BLaER1 treated with 17β-estradiol and CSF1 and Interleukin-3, amounts not matched to agents 10 nM and 100 nM (cell line): ENCODE results near the gene CAV1.

Source experiments
- H3K27ac ChIP-seq, 11 experiments: shearing (Covaris generic); formaldehyde crosslinking; 2 replicates each; pipeline ENCODE4 v1.8.1; 2022
- H3K27me3 ChIP-seq, 11 experiments: shearing (Covaris generic); formaldehyde crosslinking; 2 replicates each; pipeline ENCODE4 v1.8.1; 2022
- H3K36me3 ChIP-seq, 11 experiments: shearing (Covaris generic); formaldehyde crosslinking; 2 replicates each; pipeline ENCODE4 v1.8.1; 2022
- H3K4me1 ChIP-seq, 10 experiments: shearing (Covaris generic); formaldehyde crosslinking; 2 replicates each; pipeline ENCODE4 v1.8.1; 2022
- H3K4me2 ChIP-seq, 11 experiments: shearing (Covaris generic); formaldehyde crosslinking; 2 replicates each; pipeline ENCODE4 v1.8.1; 2022
- H3K4me3 ChIP-seq, 10 experiments: shearing (Covaris generic); formaldehyde crosslinking; 2 replicates each; pipeline ENCODE4 v1.8.1; 2022
- H3K9ac ChIP-seq, 11 experiments: shearing (Covaris generic); formaldehyde crosslinking; 2 replicates each; pipeline ENCODE4 v1.8.1; 2022
- H3K9me3 ChIP-seq, 11 experiments: shearing (Covaris generic); formaldehyde crosslinking; replicated peaks in 1 of 11; 2 replicates each; pipeline ENCODE4 v1.8.1; 2022
- H4K20me1 ChIP-seq, 11 experiments: shearing (Covaris generic); formaldehyde crosslinking; 2 replicates each; pipeline ENCODE4 v1.8.1; 2022
- Cebpa-rat ChIP-seq, 11 experiments: shearing (Covaris generic); IDR thresholded peaks; 2 replicates each; pipeline ENCODE4 v1.8.1; 2022

Gene CAV1

DNA sequence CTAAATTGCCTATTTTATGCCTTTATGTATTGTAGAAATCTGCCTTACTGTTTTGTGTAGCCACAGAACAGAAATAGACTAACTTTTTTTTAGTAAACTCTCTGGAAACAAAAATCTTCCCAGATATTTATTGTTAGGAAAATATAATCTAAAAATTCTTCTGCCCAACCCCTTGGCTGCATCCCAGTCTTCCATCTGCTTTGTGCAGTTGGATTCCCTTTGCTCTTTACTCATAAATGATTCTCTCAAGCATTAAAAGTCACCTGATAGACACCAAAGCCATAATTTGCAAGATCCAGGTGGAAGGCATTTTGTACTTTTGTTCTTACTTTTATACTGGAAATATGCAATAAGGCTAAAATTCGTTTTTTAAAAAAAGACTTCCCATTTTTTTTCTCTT lies 31.4 kb upstream of the CAV1 start:
- Histone ChIP-seq H3K4me3 (no peak overlapping the region), H3K27me3 (no peaks in the 10 kb centered on the region), H3K9me3 (peaks cover 0 to 4% (median 0%) of the 10 kb centered on the region in 11 experiments; a peak in 1 of 22 replicates), H3K4me2 (no peak overlapping the region), H3K4me1 (no peaks in the 10 kb centered on the region), H3K36me3 (no peaks in the 10 kb centered on the region), H3K9ac (no peak overlapping the region), H3K27ac (no peak overlapping the region), H4K20me1 (no peaks in the 10 kb centered on the region)
- TF ChIP-seq Cebpa-rat (IDR thresholded peaks at IDR 0.05) = no peak

DNA sequence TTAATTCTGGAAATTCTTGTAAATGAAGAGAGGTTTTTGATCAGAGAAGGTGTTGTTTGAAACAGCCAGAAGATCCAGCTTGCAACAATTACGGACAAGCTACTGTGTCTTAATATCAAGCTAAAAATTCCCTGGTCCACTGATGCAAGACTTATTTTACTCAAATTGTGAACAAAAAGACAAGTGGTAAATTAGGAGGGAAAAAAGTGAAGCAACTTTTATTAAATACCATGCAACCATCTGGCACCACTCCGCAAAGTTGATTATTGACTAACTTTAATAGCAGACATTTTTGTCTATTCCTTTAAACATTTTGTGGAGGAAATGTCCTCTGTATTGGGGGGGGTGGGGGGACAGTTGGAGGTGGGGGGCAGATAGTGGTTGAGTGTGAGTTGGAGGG lies 30.4 kb upstream of the CAV1 start:
- Histone ChIP-seq H3K27ac (no peak overlapping the region), H4K20me1 (no peaks in the 10 kb centered on the region), H3K27me3 (no peaks in the 10 kb centered on the region), H3K9me3 (peaks cover 0 to 9% (median 4%) of the 10 kb centered on the region in 11 experiments; a peak in 13 of 22 replicates), H3K4me3 (no peak overlapping the region), H3K9ac (no peak overlapping the region), H3K36me3 (no peaks in the 10 kb centered on the region), H3K4me1 (no peaks in the 10 kb centered on the region), H3K4me2 (no peak overlapping the region)
- no peak for TF ChIP-seq Cebpa-rat (IDR thresholded peaks at IDR 0.05)

DNA sequence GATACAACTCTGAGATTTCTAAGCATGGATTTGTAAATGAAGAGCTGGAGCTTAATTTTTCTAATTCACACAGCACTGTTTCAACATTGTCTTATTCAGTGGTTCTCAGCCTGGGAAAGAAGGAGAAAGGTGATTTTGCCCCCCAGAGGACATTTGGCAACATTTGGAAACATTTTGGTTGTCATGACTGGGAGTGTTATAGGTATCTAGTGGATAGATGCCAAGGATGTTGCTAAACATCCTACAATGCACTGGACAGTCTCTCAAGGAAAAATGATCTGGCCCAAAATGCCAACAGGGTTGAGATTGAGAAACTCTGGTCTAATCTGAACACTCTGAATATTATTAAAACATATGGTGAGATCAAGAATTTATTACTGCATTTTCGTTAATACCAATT lies 29.1 kb upstream of the CAV1 start:
- H3K4me3 ChIP-seq = no peak overlapping the region
- no peaks in the 10 kb centered on the region for H4K20me1 ChIP-seq
- H3K27ac ChIP-seq = no peak overlapping the region
- no peaks in the 10 kb centered on the region for H3K27me3 ChIP-seq
- no peak overlapping the region for H3K4me2 ChIP-seq
- no peaks in the 10 kb centered on the region for H3K36me3 ChIP-seq
- peaks cover 4 to 19% (median 12%) of the 10 kb centered on the region in 11 experiments; a peak in 17 of 22 replicates for H3K9me3 ChIP-seq
- H3K4me1 ChIP-seq = no peaks in the 10 kb centered on the region
- H3K9ac ChIP-seq = no peak overlapping the region
- TF ChIP-seq Cebpa-rat (IDR thresholded peaks at IDR 0.05) = no peak

DNA sequence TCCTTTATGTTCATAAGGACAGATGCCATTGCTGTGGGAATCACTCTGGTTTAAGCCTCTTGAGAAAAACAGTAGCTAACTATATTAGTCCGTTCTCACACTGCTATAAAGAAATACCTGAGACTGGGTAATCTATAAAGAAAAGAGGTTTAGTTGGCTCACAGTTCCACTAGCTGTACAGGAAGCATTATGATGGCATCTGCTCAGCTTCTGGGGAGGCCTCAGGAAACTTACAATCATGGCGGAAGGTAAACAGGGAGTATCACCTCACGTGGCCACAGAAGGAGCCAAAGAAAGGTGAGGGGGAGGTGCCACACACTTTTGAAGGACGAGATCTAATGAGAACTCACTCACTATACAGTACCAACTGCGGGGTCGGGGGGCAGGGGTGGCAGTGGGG lies 28.2 kb upstream of the CAV1 start:
- peaks cover 4 to 19% (median 12%) of the 10 kb centered on the region in 11 experiments; a peak in 17 of 22 replicates for H3K9me3 ChIP-seq

DNA sequence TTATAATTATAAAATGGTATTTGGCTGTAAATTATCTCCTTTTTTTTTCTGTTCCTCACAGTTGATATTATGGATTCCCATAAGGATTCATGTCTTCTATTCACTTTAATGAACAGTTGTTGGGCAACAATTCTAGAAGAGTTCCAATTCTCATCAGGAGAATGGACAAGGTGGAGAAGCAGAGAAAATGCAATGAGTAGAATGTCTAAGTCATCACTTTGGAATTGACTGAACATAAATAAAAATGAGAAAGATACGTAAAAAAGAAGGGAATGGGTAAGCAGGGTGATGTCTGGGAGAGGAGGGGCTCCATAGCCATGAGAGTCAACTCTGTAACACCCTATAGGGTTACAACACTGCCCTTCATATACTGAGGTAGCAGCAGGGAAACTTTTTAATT lies 27.1 kb upstream of the CAV1 start:
- Histone ChIP-seq H3K27me3 (no peaks in the 10 kb centered on the region), H3K4me2 (no peak overlapping the region), H3K36me3 (no peaks in the 10 kb centered on the region), H3K4me3 (no peak overlapping the region), H3K27ac (no peak overlapping the region), H3K4me1 (no peaks in the 10 kb centered on the region), H3K9ac (no peak overlapping the region), H4K20me1 (no peaks in the 10 kb centered on the region), H3K9me3 (peaks cover 4 to 19% (median 12%) of the 10 kb centered on the region in 11 experiments; a peak in 17 of 22 replicates)
- no peak for TF ChIP-seq Cebpa-rat (IDR thresholded peaks at IDR 0.05)

More for the DNA sequence above, 28.2 kb upstream of the CAV1 start:
- no peak overlapping the region for H3K27ac ChIP-seq
- no peak overlapping the region for H3K9ac ChIP-seq
- no peak overlapping the region for H3K4me2 ChIP-seq
- no peaks in the 10 kb centered on the region for H3K4me1 ChIP-seq
- no peak for TF ChIP-seq Cebpa-rat (IDR thresholded peaks at IDR 0.05)
- H3K4me3 ChIP-seq = no peak overlapping the region
- no peaks in the 10 kb centered on the region for H3K36me3 ChIP-seq
- no peaks in the 10 kb centered on the region for H4K20me1 ChIP-seq
- H3K27me3 ChIP-seq = no peaks in the 10 kb centered on the region

DNA sequence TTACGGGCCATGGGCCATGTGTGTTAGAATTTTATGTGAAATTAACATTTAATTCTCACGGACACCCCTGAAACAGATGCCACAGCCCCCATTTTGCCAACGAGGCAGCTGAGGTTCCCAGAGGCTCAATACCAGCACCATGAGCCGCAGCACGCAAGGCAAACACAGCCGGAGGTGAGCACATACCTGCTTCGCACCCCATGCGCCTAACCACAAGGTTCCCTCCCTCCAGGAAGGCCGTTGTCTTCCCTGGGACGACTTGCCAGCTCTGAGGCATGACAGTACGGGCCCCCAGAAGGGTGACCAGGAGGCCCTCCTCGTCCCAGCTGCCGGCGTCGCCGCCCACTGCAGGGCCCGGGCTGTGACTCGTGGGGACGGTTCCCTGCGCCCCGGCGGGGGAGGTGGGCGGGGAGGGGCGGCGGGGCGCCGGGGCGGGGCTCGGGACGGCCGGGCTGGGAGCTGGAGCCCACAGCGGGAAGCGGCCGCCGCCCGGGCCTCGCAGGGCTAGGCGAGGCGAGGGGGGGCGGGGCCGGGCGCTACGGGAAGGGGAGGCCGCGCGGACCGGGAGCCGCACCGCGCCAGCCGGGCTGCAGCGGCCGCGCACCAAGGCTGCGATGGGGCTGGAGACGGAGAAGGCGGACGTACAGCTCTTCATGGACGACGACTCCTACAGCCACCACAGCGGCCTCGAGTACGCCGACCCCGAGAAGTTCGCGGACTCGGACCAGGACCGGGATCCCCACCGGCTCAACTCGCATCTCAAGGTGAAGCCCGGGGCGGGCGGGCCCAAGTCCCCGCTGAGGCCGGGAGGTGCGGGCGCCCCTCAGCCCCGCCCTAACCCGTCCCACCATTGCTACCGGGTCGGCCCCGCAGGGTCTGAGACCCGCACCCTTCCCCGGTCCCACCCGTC lies 25.4 kb upstream of the CAV1 start, which contains the start of gene CAV2:
CAV2 (plus strand) TSS at position 571 of the 910 bp plus-strand sequence; CDS start at position 615, 44 bp downstream.
- Histone ChIP-seq H3K9ac (no peak within 1 kb of the TSS), H3K4me2 (no peak within 1 kb of the TSS)
- no peak for TF ChIP-seq Cebpa-rat (IDR thresholded peaks at IDR 0.05)

DNA sequence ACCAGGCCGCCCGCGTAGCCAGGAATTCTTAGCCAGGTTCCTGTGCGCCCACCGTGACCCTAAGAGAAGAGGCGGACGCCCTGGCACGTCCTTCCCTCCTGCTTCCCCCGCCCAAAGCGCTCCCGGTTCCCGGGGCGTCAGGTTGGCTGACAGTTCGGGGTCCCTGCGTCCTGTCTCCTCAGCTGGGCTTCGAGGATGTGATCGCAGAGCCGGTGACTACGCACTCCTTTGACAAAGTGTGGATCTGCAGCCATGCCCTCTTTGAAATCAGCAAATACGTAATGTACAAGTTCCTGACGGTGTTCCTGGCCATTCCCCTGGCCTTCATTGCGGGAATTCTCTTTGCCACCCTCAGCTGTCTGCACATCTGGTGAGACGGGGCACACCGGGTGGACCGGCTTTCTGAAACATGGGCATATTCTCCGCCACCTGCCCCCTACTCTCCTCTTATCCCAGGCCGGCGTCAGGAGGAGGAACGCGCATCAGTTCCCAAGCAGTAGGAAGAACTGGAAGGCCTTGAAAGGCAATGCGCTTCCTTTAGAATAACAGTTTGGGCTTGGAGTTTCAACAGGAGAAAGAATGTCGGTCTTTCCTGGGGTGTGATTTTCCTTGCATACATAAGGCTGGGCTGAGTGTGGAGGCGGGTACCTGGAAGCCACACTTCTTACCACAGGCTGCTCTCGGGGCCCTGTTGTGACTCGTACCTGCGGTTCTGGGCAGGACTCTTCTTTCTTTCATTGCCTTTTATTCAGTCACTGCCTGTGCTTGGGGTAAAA lies 24.6 kb upstream of the CAV1 start:
- Histone ChIP-seq H3K9ac (no peak overlapping the region), H3K4me2 (no peak overlapping the region)

More for the DNA sequence above, 25.4 kb upstream of the CAV1 start, which contains the start of gene CAV2:
- no peaks in the 10 kb centered on the region for H3K36me3 ChIP-seq
- H4K20me1 ChIP-seq = no peaks in the 10 kb centered on the region
- no peak within 1 kb of the TSS for H3K27ac ChIP-seq
- no peak within 1 kb of the TSS for H3K4me3 ChIP-seq
- H3K4me1 ChIP-seq = no peaks in the 10 kb centered on the region
- H3K27me3 ChIP-seq = no peaks in the 10 kb centered on the region
- H3K9me3 ChIP-seq = peaks cover 4 to 19% (median 12%) of the 10 kb centered on the region in 11 experiments; a peak in 17 of 22 replicates

DNA sequence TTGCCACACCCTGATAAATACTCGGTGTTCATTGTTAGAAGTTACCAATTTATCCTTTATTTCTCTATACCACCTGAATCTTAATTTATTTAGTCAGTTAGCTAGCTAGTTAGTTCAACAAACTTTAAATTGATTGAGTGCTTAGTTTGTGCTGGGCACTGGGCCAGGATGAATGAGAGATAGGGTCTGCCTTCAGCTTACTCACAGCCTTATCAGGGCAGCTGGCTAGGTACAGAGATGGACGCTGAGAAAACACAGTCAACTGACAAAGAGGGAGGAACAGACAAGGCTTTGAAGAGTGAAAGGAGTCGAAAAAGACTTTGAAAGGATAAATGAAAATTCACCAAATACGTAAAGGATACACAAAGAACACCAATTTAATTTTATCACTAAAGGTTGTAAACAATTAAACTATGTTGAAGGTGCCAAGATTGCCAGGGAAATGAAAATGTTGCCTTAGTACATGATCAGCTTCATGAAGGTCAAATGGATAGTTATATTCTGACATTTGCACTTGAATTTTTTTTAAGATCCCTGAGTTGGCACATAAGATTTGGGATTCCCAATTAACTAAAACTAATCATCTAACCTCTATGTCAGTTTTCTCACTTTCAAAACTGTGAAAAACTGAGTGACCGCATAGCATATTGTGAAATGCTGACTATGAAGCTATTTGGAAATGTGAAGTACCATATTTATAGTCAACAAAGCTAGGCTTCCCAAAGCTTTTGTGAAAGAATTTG lies 23.2 kb upstream of the CAV1 start:
- TF ChIP-seq Cebpa-rat (IDR thresholded peaks at IDR 0.05) = no peak
- Histone ChIP-seq H3K27me3 (no peaks in the 10 kb centered on the region), H4K20me1 (no peaks in the 10 kb centered on the region), H3K4me2 (no peak overlapping the region), H3K9me3 (peaks cover 4 to 19% (median 12%) of the 10 kb centered on the region in 11 experiments; a peak in 17 of 22 replicates), H3K36me3 (no peaks in the 10 kb centered on the region), H3K4me3 (no peak overlapping the region), H3K9ac (no peak overlapping the region), H3K4me1 (no peaks in the 10 kb centered on the region), H3K27ac (no peak overlapping the region)

More for the DNA sequence above, 24.6 kb upstream of the CAV1 start:
- Histone ChIP-seq H3K4me3 (no peak overlapping the region), H4K20me1 (no peaks in the 10 kb centered on the region), H3K36me3 (no peaks in the 10 kb centered on the region), H3K4me1 (no peaks in the 10 kb centered on the region), H3K27ac (no peak overlapping the region), H3K27me3 (no peaks in the 10 kb centered on the region), H3K9me3 (peaks cover 4 to 19% (median 12%) of the 10 kb centered on the region in 11 experiments; a peak in 17 of 22 replicates)
- TF ChIP-seq Cebpa-rat (IDR thresholded peaks at IDR 0.05) = no peak
